Measurements from ENCODE around the gene ZNF740.

Gene ZNF740

DNA sequence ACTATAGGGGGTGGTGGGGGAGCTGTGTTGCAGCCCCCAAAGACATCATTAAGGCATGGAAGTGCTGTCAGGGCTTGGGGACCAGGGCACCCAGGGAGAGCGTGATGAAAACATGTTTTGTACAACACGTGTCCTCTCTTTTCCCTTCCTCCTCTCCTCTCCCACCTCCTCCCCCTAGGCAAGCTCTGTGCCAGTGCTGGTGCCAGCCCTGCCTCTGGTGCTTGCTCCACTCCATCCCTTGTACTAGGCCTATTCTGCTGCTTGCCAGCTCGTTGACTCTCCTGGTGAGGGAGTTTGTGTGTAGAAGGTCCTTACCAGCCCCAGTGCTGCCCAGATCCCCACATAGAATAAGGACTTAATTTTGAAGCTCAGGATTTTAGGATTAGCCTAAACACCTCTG, 54.6 kb downstream of the ZNF740 start:
- TF ChIP-seq, protein P1, sequence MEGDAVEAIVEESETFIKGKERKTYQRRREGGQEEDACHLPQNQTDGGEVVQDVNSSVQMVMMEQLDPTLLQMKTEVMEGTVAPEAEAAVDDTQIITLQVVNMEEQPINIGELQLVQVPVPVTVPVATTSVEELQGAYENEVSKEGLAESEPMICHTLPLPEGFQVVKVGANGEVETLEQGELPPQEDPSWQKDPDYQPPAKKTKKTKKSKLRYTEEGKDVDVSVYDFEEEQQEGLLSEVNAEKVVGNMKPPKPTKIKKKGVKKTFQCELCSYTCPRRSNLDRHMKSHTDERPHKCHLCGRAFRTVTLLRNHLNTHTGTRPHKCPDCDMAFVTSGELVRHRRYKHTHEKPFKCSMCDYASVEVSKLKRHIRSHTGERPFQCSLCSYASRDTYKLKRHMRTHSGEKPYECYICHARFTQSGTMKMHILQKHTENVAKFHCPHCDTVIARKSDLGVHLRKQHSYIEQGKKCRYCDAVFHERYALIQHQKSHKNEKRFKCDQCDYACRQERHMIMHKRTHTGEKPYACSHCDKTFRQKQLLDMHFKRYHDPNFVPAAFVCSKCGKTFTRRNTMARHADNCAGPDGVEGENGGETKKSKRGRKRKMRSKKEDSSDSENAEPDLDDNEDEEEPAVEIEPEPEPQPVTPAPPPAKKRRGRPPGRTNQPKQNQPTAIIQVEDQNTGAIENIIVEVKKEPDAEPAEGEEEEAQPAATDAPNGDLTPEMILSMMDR (IDR thresholded peaks at IDR 0.05; ENCODE audit: borderline replicate concordance, control extremely low read depth, extremely low read depth, insufficient read depth, missing control alignments): no peak
- DNase-seq (ENCODE audit: low spot score): no peak
- in situ Hi-C loops (cut with MboI; ENCODE audit: low sequenced_read_pairs, unreplicated experiment): no loop called here

DNA sequence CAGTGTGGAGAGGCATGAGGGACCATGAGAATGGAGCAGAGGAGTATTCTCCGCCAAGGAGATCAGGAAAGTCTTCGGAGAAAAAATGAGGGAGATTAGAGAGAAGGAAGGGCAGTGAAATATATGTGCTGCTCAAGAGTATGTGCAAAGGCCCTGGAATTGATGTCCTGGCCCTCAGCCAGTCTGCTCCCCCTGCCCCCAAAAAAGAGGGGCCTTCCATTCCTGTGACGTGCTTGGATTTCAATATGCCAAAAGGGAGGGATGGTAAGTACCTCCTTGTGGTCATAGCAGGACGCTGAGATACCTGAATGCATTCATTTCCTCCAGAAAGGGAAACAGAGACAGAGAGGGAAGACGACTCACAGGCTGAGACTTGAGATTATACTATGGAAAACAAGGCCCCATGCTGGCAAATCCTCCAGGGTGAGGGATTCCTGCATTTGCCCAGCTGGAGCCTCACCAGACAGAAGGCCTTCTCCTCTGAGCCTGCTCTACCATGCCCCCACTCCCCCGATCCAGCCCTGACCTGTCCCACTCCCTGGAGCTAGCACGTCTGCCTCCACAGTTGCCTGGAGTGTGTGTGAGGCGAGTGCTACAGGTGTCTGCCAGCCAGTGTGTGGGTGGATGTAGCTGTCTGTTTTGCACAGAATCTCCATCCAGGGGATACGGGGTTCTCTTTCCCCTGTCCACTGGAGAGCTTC, 55.4 kb downstream of the ZNF740 start:
- in situ Hi-C loops (cut with MboI; ENCODE audit: low sequenced_read_pairs, unreplicated experiment): no loop called here
- TF ChIP-seq, protein P1 (IDR thresholded peaks at IDR 0.05; ENCODE audit: borderline replicate concordance, control extremely low read depth, extremely low read depth, insufficient read depth, missing control alignments): no peak
- no peak for DNase-seq (ENCODE audit: low spot score)

DNA sequence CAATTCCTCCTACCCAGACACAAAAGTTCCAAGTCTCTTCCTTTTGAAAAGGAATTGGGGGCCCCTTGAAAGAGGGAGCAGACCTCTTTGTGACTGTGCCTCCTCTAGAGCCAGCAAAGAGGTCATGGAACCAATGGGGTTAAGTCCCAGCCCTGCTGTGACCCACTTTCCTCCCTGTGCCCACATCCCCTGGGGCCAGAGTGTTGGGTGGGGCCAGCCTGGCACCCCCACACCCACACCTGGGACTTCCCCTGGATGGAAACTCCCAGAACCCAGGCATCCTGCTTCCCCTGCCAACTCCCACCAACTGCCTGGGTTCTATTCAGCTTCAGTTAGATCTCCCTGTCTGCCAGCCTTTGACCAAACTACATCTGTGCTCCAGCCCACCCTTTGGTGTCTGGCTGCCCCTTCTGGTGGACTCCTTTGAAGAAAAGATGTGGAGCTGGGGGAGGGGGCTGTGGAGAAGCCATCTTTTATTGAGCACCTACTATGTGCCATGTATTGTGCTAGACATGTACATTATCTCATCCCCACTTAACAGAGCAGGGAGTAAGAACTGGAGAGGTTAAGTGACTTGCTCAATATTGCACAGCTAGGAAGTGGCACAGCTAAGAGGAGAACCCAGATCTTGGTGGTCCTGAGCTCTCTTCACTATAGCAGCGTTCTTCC, 56.1 kb downstream of the ZNF740 start:
- no peak for DNase-seq (ENCODE audit: low spot score)
- TF ChIP-seq, protein P1 (IDR thresholded peaks at IDR 0.05; ENCODE audit: borderline replicate concordance, control extremely low read depth, extremely low read depth, insufficient read depth, missing control alignments): no peak
- in situ Hi-C loops (cut with MboI; ENCODE audit: low sequenced_read_pairs, unreplicated experiment): no loop called here

DNA sequence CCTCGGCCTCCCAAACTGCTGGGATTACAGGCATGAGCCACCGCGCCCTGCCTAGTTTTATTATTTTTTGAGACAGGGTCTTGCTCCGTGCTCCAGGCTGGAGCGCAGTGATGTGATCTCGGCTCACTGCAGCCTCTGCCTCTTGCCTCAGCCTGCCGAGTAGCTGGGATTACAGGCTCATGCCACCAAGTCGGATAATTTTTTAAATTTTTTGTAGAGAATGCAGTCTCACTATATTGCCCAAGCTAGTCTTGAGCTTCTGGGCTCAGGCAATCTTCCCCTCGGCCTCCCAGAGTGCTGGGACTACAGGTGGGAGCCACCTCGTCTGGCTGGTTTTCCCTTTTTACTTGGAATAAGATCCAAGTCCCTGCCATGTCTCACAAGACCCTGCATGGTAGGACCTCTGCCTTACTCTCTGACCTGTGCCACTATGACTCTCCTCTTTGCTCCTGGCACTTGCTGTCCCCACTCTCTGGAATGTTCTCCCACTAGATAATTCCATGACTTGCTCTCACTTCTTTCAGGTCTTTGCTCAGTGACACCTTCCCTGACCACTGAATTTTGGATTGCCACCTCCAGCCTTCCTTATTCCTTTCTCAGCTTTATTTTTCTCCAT, 59.2 kb downstream of the ZNF740 start:
- no peak for DNase-seq (ENCODE audit: low spot score)
- in situ Hi-C loops (cut with MboI; ENCODE audit: low sequenced_read_pairs, unreplicated experiment): no loop called here

DNA sequence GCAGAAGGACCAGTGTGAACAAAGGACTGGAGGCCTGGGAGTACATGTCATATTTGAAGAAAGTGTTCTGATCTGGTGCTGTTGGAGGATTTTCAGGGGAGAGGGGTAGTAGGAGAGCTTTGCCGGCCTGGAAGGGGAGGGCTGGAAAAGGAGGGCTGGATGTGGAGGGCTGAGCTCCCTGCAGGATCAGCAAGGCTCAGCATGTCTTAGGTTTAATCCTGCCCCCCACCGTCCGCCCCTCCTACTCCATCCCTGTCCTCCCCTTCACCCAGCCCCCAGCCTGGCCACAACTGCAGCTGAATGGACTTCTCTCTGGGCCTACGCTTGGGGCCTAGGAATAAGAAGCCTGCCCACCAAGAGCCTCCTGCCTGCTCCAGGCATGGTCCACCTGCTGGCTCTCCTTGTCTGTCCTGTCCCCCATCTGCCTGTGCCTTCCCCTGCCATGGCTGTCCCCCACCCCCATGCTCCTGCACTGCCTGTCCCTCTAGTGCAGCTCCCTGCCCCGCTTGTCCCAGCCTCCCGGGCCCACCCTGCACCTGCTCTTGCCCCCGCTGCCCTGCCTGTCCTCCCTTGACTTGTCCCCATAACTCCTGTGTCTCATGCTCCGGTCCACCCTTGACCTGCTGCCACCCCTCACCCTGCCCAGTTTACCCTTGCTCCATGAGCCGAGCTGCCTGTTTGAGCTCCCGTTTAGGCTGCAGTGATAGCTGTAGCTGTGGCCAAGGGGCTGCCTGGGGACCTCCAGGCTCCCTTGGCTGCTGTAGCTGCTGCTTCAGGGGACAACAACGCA, 61.3 kb downstream of the ZNF740 start:
- in situ Hi-C loops (cut with MboI; ENCODE audit: low sequenced_read_pairs, unreplicated experiment): no loop called here
- DNase-seq (ENCODE audit: low spot score): no peak
- TF ChIP-seq, protein P1 (IDR thresholded peaks at IDR 0.05; ENCODE audit: borderline replicate concordance, control extremely low read depth, extremely low read depth, insufficient read depth, missing control alignments): no peak

More for the DNA sequence above, 59.2 kb downstream of the ZNF740 start:
- TF ChIP-seq, protein P1 (IDR thresholded peaks at IDR 0.05; ENCODE audit: borderline replicate concordance, control extremely low read depth, extremely low read depth, insufficient read depth, missing control alignments): no peak

DNA sequence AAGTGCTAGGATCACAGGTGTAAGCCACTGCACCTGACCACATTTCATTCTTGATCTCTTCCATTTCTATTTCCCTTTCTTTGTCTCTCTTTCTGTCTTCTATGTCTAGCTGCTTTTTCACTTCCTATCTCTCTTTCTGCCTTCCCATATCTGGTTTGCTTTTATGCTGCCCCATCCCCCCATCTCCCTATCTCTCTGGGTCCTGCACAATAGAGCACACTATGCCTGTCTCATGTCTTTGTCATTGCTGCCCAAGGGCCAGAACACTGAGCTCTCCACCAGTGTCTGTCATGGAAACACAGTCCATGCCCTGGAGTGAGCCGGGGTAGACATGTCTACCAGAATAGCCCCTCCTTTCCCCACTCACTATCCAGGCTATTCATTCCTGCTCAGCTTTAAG, 63.8 kb downstream of the ZNF740 start:
- DNase-seq (ENCODE audit: low spot score): no peak
- in situ Hi-C loops (cut with MboI; ENCODE audit: low sequenced_read_pairs, unreplicated experiment): no loop called here
- TF ChIP-seq, protein P1 (IDR thresholded peaks at IDR 0.05; ENCODE audit: borderline replicate concordance, control extremely low read depth, extremely low read depth, insufficient read depth, missing control alignments): no peak

Data from GM13976 (cell line).